Measurements from ENCODE around the gene RANBP9.

The RANBP9 gene

DNA sequence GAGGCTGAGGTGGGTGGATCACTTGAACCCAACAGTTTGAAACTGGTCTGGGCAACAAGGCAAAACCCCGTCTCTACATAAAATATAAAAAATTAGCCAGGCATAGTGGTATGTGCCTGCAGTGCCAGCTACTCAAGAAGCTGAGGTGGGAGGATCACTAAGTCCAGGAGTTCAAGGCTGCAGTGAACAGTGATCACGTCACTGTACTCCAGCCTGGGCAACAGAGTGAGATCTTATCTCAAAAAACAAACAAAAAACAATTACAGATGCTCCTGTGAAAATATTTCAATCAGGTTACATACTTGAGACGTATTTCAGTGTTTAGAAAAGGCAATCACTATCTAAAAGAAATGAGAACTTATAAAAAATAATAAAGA, 33.8 kb downstream of the RANBP9 start:
- no peak for DNase-seq (ENCODE audit: low spot score)

DNA sequence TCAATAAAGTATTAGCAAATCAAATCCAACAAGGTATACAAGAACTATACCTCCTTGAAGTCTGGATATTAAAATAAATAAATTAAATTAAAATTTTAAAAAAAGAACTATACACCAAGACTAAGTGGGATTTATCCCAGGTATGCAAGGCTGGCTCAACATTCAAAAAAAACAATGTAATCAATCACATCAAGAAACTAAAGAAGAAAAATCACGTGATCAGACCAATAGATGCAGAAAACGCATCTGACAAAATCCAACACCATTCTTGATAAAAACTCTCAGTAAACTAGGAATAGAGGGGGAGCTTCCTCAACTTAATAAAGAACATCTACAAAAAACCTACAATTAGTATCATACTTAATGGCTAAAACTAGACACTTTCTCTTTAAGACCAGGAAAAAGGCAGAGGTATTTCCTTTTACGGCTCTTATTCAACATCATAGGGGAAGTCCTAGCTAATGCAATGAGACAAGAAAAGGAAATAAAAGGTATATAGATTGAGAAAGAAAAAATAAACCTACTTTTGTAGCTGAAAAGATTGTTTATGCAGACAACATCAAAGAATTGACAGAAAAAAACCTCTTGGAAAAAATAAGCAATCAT, 35.0 kb downstream of the RANBP9 start:
- DNase-seq (ENCODE audit: low spot score), result no peak

DNA sequence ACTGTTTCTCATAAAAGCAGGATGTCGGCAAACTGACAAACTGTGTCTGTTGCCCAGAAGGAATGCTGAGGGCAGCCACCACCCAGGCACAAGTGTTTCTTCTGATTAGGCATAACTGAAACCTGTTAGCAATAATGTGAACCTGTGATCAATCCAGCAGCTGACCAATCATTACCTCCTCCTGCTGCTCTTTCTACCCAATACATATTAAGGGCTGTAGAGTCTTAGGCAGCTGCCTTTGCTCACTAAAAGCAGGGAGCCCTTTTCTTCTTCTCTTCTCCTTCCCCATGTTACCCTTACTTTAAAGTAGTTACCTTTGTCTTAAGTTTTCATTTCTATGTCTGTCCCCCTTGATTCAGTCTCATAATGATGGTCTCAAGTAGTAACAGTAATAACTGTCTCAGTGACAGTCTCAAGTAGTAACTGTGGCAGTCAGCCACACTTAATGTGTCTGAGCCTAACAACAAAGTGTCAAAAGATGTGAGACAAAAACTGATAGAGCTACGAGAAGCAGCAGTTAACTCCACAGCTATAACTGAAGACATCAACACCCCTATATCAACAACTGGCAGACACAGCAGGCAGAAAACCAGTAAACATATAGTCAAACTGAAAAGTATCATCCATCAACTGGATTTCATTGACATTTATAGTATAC, 37.0 kb downstream of the RANBP9 start:
- DNase-seq (ENCODE audit: low spot score), result no peak

DNA sequence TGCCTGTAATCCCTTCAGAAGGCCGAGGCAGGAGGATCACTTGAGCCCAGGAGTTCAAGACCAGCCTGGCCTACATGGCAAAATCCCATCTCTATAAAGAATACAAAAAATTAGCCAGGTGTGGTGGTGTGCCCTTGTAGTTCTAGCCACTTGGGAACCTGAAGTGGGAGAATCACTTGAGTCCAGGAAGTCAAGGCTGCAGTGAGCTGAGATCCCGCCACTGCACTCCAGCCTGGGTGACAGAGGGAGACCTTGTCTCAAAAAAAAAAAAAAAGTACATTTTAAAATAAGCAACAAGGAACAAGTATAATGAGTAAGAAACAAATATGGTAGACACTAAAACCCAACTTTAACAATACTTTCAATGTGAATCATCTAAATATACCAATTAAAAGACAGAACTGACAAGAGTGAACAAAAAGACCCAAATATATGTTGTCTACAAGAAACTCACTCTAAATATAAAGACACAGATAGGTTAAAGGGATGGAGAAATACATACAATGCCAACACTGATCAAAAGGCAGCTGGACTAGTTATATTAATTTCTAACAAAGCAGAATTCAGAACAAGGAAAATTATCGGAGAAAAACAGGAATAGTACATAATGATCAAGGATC, 37.7 kb downstream of the RANBP9 start:
- DNase-seq (ENCODE audit: low spot score), result no peak

DNA sequence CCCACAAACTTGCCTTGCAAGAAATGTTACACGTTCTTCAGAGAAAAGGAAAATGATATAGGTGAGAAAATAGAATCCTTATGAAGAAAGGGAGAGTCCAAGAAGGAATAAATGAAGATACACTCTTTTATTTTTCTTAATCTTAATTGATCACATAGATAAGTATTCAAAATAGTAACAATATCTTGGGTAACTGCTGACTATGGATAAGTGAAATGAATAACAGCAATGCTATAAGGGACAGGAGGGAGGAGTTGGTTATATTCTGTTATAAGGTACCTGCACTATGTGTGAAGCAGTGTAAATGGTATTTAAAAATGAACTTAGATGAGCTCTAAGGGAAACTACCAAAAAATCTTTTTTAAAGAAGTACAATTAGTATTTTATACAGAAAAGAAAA, 38.3 kb downstream of the RANBP9 start:
- DNase-seq (ENCODE audit: low spot score), result no peak

DNA sequence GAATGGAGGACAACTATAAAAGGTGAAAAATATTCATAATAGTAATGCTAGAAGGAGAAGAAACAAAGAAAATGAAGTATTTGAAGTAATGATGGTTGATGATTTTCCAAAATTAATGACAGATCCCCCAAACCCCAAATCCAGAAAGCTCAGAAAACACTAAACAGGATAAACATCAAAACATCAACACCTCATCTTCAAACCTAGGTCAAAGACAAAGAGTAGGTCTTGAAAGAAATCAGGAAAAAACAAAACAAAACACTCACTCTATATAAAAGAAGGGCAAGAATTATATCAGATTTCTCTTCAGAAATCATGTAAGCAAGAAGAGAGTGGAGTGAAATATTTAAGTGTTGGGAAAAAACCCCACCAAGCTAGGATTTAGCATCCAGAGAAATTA, 38.7 kb downstream of the RANBP9 start:
- no peak for DNase-seq (ENCODE audit: low spot score)

DNA sequence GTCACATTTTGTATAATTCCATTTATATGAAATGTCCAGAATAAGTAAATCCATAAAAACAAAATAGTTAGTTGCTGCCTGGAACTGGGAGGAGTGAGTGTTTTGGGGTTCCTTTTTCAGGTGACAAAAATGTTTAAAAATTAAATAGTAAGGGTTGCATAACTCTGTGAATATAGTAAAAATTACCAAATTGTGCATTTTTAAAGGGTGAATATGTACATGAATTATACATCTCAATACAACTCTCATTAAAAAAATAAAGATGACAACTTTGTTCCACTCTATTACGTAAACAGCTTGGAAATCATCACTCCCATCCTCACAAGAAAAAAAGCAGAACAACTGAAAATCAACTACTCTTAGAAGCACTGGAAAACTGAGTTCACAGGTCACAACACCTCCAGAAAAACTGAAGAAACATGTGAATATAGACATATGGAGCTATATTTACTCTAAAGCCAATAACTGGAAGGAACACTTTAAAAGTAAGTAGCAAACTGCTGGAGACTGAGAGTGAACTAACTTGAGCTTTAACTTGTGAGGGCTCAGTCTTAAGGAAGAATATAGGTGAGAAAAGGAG, 40.0 kb downstream of the RANBP9 start:
- no peak for DNase-seq (ENCODE audit: low spot score)

DNA sequence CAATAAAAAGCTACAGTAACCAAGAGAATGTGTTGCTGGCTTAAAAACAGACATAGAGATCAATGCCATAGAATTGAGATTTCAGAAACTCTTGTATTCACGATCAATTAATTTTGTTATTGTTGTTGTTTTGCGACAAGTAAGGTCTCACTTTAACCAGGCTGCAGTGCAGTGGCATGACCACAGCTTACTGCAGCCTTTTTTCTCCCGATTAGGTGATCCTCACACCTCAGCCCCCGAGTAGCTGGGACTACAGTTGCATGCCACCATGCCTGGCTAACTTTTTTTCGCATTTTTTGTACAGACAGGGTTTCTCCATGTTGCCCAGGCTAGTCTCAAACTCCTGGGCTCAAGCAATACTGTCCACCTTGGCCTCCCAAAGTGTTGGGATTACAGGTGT, 42.2 kb downstream of the RANBP9 start:
- DNase-seq (ENCODE audit: low spot score), result no peak

DNA sequence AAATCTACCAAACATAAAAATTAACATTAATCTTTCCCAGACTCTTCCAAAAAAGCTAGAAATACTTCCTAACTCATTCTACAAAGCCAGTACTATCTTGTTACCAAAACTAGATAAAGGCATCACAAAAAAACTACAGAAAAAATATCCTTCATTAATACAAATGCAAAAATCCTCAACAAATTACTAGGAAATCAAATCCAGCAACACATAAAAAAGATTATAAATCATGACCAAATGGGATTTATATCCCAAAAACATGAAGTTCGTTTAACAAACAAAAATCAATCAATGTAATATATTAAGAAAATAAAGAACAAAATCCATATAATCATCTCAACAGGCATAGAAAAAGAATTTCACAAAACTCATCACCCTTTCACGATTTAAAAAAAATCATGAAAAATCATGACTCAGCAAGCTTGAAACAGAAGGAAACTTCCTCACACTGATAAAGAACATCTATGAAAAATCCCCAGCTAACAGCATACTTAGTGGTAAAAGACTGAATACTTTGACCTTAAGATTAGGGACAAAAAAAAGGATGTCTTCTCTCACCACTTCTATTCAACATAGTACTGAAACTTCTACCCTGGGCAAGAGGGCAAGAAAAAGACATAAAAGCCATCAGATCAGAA, 43.2 kb downstream of the RANBP9 start:
- DNase-seq (ENCODE audit: low spot score), result no peak

DNA sequence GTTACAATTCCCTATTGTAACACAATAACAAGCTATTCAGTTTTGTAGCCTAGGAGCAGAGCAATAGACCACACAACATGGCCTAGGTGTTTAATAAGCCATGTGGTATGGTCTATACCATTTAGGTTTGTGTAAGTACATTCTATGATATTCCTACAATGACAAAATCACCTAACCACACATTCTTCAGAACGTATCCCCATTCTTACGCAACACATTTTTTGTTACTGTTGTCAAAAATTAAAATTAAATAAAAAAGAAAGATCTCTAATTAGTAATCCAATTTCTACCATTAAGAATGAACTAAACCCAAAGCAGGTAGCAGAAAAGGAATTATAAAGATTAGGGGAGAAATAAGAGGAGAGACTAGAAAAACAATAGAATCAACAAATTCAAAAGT, 44.0 kb downstream of the RANBP9 start:
- DNase-seq (ENCODE audit: low spot score), result no peak

DNA sequence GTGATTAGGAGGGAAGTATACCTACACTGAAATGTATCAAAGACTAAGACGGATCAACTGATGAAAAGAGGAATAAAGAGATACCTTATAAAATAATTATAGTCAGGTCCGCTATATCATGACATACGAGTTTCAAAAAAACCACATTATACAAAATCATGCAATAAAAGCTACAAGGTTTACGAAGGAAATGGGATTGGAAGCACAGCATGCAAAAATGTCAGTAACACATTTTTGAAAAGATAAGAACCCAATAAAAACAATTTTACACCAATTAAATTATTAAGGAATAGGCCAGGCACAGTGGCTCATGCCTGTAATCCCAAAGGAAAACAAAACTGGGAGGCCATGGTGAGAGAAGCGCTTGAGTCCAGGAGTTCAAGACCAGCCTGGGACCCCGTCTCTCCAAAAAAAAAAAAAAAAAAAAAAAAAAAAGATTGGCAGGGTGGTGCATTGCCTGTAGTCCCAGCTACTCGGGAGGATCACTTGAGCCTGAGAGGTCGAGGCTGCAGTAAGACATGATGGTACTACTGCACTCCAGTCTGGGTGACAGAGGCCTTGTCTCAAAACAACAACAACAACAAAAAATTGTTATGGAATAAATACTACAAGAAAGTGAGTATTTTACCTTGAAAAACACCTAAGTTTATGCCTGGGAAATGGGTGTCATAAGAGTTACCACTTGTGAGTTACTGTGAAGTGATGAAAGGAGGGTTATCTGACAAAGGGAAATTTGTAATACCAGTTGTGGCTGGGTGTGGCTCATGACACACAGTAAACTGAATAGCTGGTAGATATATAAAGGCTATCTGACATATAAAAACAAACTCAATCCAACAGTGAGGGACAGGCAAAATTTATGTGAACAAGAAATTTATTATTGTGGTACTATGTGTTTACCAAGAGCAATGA, 45.2 kb downstream of the RANBP9 start:
- DNase-seq (ENCODE audit: low spot score), result no peak

DNA sequence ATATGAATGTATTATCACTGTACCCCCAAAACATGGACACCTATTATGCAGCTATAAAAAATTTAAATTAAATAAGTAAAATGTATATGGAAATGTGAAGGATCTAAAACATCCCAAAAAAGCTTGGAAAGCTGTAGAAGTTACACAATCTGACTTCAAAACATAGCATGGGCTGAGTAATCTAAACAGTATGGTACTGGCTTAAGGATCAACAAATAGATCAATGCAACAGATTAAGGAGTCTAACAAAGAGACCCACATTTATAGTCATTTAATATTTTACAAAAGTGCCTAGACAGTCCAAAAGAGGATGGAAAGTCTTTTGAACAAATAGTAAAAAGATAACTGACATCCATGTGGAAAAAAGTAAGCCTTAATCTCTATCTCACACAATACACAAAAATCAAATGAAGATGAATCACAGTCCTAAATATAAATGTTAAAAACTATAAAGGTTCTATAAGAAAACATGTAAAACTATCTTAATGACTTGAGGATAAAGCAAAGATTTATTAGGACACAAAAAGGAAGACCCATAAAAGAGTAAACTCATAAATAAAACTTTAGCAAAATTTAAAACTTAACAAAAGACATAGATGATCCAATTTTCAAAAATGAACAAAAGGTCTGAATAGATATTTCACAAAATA, 46.8 kb downstream of the RANBP9 start:
- no peak for DNase-seq (ENCODE audit: low spot score)

DNA sequence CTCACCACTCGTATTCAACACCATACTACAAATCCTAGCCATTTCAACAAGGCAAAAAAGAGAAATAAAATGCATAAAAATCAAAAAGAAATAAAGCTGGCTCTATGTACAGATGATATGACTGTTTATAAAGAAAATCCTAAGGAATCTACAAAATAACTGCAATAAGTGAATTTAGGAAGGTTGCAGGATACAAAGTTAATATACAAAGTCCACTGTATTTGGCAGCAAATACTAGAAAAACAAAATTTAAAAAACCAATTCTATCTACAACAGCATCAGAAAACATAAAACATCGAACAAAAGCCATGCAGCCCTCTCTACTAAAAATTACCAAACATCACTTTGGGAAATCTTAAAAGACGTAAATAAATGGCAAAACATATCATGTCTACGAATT, 47.6 kb downstream of the RANBP9 start:
- DNase-seq (ENCODE audit: low spot score), result no peak

DNA sequence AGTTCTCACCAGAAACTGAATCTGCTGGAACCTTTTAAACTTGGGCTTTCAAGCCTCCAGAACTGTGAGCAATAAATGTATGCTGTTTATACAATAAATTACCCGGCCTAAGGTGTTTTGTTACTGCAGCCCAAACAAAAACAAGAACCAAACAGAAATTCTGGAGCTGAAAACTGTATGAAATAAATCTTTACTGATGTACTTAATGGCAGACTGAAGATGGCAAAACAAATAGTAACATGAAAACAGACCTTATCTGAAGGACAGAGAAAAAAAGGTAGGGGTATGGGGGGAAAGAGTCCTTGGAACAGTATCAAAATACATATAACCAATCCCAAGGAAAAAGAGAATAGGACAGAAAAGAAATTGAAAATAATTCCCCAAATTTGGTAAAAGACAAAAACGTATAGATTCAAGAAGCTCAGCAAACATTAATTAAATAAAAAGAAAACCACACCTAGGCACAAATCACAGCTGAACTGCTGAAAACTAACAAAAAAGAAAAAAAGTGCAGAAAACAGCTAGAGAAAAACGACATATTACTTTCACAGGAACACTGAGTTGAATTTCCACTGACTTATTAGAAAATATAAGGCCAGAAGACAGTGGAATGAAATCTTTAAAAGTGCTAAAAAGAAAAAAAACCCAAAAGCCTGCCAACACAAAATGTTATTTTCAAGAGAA, 48.8 kb downstream of the RANBP9 start:
- DNase-seq (ENCODE audit: low spot score), result no peak

DNA sequence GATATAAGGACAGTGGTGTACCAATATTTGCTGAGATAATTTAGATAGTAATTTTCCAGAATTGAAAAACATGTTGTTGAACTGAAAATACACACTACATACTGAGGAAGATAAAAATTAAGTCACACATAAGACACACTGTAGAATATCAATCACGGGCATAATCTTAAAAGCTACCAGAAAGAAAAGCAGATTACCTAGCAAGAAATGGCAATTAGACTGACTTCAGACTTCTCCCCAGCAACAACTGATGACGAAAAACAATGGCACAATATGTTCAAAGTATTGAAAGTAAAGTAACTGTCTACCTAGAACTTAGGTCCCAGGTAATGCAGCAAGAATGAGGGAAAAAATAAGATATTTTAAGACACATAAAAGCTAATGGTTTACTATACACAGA, 50.0 kb downstream of the RANBP9 start:
- no peak for DNase-seq (ENCODE audit: low spot score)

DNA sequence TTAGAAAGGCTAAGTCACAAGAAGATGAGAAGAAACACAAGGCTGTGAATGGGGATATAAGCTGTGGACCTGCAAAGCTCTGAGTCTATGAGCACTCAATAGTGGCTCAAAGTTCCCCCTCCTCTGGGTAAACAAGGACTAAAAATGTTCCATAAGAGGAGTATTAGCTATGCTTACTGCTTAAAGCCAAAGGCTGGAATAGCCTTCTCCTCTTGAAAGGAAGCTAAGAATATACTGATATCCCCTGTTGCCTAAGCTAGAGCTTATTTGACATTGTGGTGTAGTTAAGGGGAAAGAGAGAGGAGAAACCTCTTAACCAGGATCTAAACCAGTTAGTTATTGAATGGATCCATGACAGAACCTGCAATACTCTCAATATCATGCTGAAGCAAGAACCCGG, 50.7 kb downstream of the RANBP9 start:
- no peak for DNase-seq (ENCODE audit: low spot score)

DNA sequence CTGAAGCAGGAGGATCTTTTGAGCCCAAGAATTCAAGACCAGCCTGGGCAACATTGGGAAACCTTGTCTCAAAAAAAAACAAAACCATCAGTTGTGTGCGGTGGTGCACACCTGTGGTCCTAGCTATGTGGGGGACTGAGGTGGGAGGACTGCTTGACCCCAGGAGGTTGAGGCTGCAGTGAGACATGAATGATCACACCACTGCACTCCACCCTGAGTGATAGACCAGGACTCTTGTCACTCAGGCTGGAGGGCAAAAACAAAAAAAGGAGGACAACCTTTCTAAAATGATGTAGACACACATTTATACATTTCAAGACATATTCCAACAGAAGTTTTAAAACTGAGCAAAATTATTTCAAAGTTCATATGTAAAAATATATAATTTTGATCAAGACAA, 51.4 kb downstream of the RANBP9 start:
- no peak for DNase-seq (ENCODE audit: low spot score)

DNA sequence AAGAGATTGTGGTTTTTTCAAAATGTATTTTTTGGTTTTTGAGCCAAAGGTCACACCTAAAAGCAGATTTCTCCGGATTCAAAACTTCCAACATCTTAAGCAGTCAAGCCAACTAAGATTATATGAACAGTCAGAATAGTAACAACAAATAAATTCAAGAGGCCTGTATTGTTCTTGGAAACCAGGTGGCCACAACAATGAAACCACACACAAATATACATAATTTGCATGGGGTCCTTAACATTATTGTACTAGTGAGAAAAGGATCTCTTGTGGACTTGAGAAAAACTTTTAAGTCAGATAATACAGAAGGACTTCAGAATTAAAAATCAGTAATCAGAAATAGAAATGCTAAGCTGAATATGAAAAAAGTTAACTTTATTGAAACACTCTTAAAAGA, 55.9 kb downstream of the RANBP9 start:
- DNase-seq (ENCODE audit: low spot score), result no peak

DNA sequence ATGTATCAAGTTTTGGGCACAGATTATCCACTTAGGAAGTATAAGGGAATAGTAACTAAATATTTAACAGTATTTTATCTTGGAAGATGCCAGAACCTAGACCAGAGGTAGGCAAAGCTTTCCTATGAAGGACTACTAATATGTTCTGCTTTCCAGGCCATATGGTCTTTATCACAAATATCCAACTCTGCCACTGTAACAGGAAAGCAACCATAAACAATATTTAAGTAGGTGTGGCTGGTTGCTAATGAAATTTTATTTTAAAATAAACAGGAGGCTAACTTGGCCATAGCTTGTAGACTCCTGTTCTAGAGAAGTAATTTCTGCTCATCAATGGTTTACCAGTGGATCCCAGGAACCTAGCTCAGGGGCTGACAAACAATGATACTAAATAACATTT, 57.1 kb downstream of the RANBP9 start:
- DNase-seq (ENCODE audit: low spot score), result no peak

DNA sequence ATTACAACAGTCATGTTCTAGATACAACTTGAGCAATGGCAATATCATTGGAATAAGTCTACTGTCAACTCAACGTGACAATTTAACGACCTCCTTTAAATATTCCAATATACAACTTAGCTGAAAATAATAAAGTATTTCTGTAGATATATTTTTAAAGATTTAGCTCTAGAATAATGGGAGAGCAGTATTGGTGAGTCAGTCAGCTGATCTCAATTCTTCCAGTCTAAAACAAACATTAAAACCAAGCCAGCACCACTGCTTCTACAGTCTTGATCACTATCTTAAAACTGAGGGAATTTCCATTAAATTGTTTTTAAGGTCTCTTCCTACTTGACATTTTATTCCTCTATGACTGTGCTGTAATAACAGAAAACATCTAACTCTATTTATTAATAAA, 58.3 kb downstream of the RANBP9 start:
- no peak for DNase-seq (ENCODE audit: low spot score)

DNA sequence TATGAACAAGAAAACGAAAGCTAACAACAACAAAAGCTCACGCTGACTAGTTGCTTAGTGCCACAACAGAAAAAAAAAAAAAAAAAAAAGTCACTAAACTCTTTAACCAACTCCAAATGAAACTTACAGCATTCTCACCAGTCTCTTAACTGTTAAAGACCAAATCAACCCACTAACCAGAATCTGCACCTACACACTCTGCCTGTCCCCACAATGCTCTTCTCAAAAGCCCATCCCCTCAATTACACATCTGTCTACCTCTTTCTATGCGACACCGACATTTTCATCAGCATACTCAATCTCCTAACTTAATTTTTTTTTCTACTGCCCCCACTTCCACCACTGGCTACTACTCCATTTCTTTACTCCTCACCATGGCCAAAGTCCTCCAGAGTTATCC, 62.2 kb downstream of the RANBP9 start:
- no peak for DNase-seq (ENCODE audit: low spot score)
